GM23338 (cell line): ENCODE results near the gene NOXA1. TPM values are rescaled to one million over a fixed set of nuclear protein-coding genes. Genes with fewer than 3 reads are reported as not detected.
A peak's percentile ranks its signal among the peaks of the same experiment; 100 is the strongest.

Experiments
- ATAC-seq: fragments of 200-7000 bp; cut with Tn5 transposase; 3 replicates; pipeline ENCODE4 v1.9.1; 2020
- DNase-seq: peaks from one replicate; pipeline ENCODE4 v3.0.0-alpha.2; 2015; ENCODE audit warnings: low spot score
- H2AFZ ChIP-seq: fragments of 200-600 bp; sonication (generic); 2 replicates; pipeline ENCODE4 v1.8.0; 2016; ENCODE audit warnings: antibody characterized with exemption, mild to moderate bottlenecking, moderate library complexity
- H3F3A ChIP-seq: fragments of 200-600 bp; sonication (generic); replicated peaks from 2 replicates; pipeline ENCODE4 v1.8.0; 2017; ENCODE audit warnings: antibody characterized with exemption, mixed run types, low read depth
- H3K27ac ChIP-seq: fragments of 200-600 bp; sonication (generic); 2 replicates; pipeline ENCODE4 v1.6.1; 2016; ENCODE audit warnings: low read depth
- H3K27me3 ChIP-seq: fragments of 200-600 bp; sonication (generic); 2 replicates; pipeline ENCODE4 v1.8.0; 2016; ENCODE audit warnings: mild to moderate bottlenecking, mixed run types, moderate library complexity; ENCODE audit not compliant: insufficient read depth
- H3K36me3 ChIP-seq: fragments of 200-600 bp; sonication (generic); 2 replicates; pipeline ENCODE4 v1.8.0; 2016; ENCODE audit warnings: mild to moderate bottlenecking; ENCODE audit not compliant: insufficient read depth
- H3K4me1 ChIP-seq: fragments of 200-600 bp; sonication (generic); 2 replicates; pipeline ENCODE4 v1.8.0; 2016; ENCODE audit warnings: mild to moderate bottlenecking, moderate library complexity; ENCODE audit not compliant: insufficient read depth
- H3K4me2 ChIP-seq: fragments of 200-600 bp; sonication (generic); 2 replicates; pipeline ENCODE4 v1.7.1; 2017; ENCODE audit warnings: mixed run types
- H3K4me3 ChIP-seq: fragments of 200-600 bp; sonication (generic); 2 replicates; pipeline ENCODE4 v1.6.1; 2016; ENCODE audit warnings: mixed run types
- H3K79me2 ChIP-seq: fragments of 200-600 bp; sonication (generic); replicated peaks from 2 replicates; pipeline ENCODE4 v1.8.0; 2017; ENCODE audit warnings: mild to moderate bottlenecking; ENCODE audit not compliant: insufficient read depth
- H3K9me2 ChIP-seq: fragments of 200-600 bp; sonication (generic); 2 replicates; pipeline ENCODE4 v1.8.0; 2017; ENCODE audit not compliant: insufficient read depth
- H4K20me1 ChIP-seq: fragments of 200-600 bp; sonication (generic); replicated peaks from 2 replicates; pipeline ENCODE4 v1.8.0; 2017; ENCODE audit warnings: mild to moderate bottlenecking; ENCODE audit not compliant: insufficient read depth
- H3K27ac Mint-ChIP-seq: 2 replicates; pipeline ENCODE4 v1.8.0; 2020; ENCODE audit warnings: inconsistent platforms, mild to moderate bottlenecking, moderate library complexity, mixed read lengths
- H3K27me3 Mint-ChIP-seq: 3 replicates; pipeline ENCODE4 v1.8.0; 2022; ENCODE audit warnings: low read depth, mild to moderate bottlenecking, moderate library complexity, mixed read lengths, inconsistent platforms; ENCODE audit not compliant: insufficient read depth, poor library complexity
- H3K36me3 Mint-ChIP-seq: 3 replicates; pipeline ENCODE4 v1.8.0; 2021; ENCODE audit warnings: low read depth, mild to moderate bottlenecking, inconsistent platforms, moderate library complexity, mixed read lengths
- H3K4me1 Mint-ChIP-seq: 3 replicates; pipeline ENCODE4 v1.8.0; 2020; ENCODE audit warnings: mild to moderate bottlenecking, inconsistent platforms, mixed read lengths
- H3K4me3 Mint-ChIP-seq: 3 replicates; pipeline ENCODE4 v1.8.0; 2021; ENCODE audit warnings: moderate library complexity, mild to moderate bottlenecking, inconsistent platforms, mixed read lengths
- H3K9me3 Mint-ChIP-seq: 3 replicates; pipeline ENCODE4 v1.8.0; 2020; ENCODE audit warnings: moderate library complexity, mild to moderate bottlenecking, inconsistent platforms, mixed read lengths
- EZH2 ChIP-seq: fragments of 200-600 bp; sonication (generic); IDR thresholded peaks from one replicate; pipeline ENCODE4 v1.8.0; 2017; ENCODE audit warnings: antibody characterized with exemption, mild to moderate bottlenecking, low read depth; ENCODE audit not compliant: unreplicated experiment
- EZH2phosphoT487 ChIP-seq: fragments of 200-600 bp; sonication (generic); IDR thresholded peaks from one replicate; pipeline ENCODE4 v1.8.1; 2018; ENCODE audit warnings: antibody characterized with exemption; ENCODE audit not compliant: unreplicated experiment
- JUNB ChIP-seq: IDR thresholded peaks from one replicate; pipeline ENCODE4 v1.6.1; 2016; ENCODE audit warnings: antibody characterized with exemption; ENCODE audit not compliant: unreplicated experiment
- NANOG ChIP-seq: IDR thresholded peaks from 2 replicates; pipeline ENCODE4 v1.6.1; 2016; ENCODE audit warnings: antibody characterized with exemption, borderline replicate concordance
- POLR2AphosphoS5 ChIP-seq: IDR thresholded peaks from 2 replicates; pipeline ENCODE4 v1.6.1; 2016; ENCODE audit warnings: antibody characterized with exemption, low read depth
- STAT1 ChIP-seq: IDR thresholded peaks from one replicate; pipeline ENCODE4 v1.6.1; 2016; ENCODE audit warnings: antibody characterized with exemption; ENCODE audit not compliant: unreplicated experiment
- ZNF114 ChIP-seq: fragments of 250-450 bp; sonication (Bioruptor Pico); IDR thresholded peaks from 2 replicates; pipeline ENCODE4 v1.5.0; 2020; ENCODE audit warnings: mild to moderate bottlenecking, moderate library complexity
- polyA plus RNA-seq: library from polyadenylated mRNA; unstranded; fragments of >200 nt; fragmentation: Nextera tagmentation; extraction: Ambion mirVana; gene quantifications from 2 replicates; pipeline ENCODE4 v1.2.1, GENCODE V29; 2016
- total RNA-seq: library from RNA; depleted of rRNA; stranded (reverse); fragments of >200 nt; shearing (Covaris generic); gene quantifications from 2 replicates; pipeline ENCODE4 v1.2.3, GENCODE V29; 2014
- TF ChIP-seq, protein P1 (sequence below): IDR thresholded peaks from 2 replicates; pipeline ENCODE4 v1.6.1; 2016; ENCODE audit warnings: antibody characterized with exemption
- TF ChIP-seq, protein P2 (sequence below): IDR thresholded peaks from one replicate; pipeline ENCODE4 v1.6.1; 2018; ENCODE audit warnings: antibody characterized with exemption; ENCODE audit not compliant: unreplicated experiment

NOXA1 gene
- total and polyA plus RNA-seq, 2 experiments from 2014 or later = 0.59 to 0.68 TPM

DNA sequence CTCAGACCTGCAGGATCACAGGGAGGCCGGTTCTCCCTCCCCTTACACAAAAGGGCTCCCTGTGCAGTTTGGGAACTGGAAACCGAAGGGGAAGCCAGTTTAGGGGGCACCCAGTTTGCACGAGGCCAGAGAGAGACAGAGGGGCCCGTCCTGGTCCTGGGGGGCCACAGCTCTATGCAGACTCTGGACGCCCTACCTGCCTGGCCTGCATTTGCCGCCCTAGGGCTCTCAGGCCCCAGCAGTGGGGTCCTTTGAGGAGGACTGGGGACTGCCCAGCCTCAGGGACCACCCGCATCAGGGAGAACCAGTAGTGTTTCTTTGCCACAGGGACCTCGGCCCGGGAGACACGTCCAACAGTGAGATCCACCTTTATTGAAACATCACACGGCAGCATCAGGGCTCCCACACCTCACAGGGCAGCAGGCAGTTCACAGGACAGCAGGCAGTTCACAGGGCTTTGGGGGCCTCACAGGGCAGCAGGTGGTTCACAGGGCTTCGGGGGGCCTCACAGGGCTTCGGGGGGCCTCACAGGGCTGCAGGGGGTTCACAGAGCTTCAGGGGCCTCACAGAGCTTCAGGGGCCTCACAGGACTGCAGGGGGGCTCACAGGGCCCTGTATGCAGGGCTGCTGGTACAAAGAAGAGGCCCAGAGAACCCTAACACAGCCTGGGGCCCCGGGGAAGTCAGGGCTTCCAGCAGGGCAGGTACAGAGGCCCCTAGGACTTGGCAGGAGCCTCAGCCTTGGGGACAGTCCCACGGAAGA, 36.6 kb downstream of the NOXA1 start:
- Histone ChIP-seq H3K27ac (no peak overlapping the region), H3K4me3 (peak overlapping the region; percentile 71; the same call in 1 of the 2 replicates), H3K4me1 (peaks cover 2% of the 10 kb centered on the region; the same call in 1 of the 2 replicates), H3K36me3 (no peaks in the 10 kb centered on the region), H4K20me1 (no peaks in the 10 kb centered on the region; the same call in 1 of the 2 replicates), H2AFZ (peak overlapping the region; percentile 99), H3K27me3 (no peaks in the 10 kb centered on the region), H3K9me2 (no peaks in the 10 kb centered on the region), H3F3A (0 out of 2 replicates have a peak, but pooled peaks cover 2% of the 10 kb centered on the region), H3K79me2 (no peaks in the 10 kb centered on the region), H3K4me2 (no peak overlapping the region)
- peaks cover 3% of the 10 kb centered on the region; the same call in 1 of the 3 replicates for H3K36me3 Mint-ChIP-seq
- DNase-seq (no peak), ATAC-seq (no peak)
- no peaks in the 10 kb centered on the region for H3K9me3 Mint-ChIP-seq
- H3K27ac Mint-ChIP-seq = no peak overlapping the region
- TF ChIP-seq, protein P1, sequence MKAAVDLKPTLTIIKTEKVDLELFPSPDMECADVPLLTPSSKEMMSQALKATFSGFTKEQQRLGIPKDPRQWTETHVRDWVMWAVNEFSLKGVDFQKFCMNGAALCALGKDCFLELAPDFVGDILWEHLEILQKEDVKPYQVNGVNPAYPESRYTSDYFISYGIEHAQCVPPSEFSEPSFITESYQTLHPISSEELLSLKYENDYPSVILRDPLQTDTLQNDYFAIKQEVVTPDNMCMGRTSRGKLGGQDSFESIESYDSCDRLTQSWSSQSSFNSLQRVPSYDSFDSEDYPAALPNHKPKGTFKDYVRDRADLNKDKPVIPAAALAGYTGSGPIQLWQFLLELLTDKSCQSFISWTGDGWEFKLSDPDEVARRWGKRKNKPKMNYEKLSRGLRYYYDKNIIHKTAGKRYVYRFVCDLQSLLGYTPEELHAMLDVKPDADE = no peak
- TF ChIP-seq NANOG (no peak), STAT1 (no peak), POLR2AphosphoS5 (no peak), JUNB (no peak), EZH2 (no peak), ZNF114 (no peak), EZH2phosphoT487 (no peak)
- TF ChIP-seq, protein P2, sequence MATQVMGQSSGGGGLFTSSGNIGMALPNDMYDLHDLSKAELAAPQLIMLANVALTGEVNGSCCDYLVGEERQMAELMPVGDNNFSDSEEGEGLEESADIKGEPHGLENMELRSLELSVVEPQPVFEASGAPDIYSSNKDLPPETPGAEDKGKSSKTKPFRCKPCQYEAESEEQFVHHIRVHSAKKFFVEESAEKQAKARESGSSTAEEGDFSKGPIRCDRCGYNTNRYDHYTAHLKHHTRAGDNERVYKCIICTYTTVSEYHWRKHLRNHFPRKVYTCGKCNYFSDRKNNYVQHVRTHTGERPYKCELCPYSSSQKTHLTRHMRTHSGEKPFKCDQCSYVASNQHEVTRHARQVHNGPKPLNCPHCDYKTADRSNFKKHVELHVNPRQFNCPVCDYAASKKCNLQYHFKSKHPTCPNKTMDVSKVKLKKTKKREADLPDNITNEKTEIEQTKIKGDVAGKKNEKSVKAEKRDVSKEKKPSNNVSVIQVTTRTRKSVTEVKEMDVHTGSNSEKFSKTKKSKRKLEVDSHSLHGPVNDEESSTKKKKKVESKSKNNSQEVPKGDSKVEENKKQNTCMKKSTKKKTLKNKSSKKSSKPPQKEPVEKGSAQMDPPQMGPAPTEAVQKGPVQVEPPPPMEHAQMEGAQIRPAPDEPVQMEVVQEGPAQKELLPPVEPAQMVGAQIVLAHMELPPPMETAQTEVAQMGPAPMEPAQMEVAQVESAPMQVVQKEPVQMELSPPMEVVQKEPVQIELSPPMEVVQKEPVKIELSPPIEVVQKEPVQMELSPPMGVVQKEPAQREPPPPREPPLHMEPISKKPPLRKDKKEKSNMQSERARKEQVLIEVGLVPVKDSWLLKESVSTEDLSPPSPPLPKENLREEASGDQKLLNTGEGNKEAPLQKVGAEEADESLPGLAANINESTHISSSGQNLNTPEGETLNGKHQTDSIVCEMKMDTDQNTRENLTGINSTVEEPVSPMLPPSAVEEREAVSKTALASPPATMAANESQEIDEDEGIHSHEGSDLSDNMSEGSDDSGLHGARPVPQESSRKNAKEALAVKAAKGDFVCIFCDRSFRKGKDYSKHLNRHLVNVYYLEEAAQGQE = no peak
- H3K4me1 Mint-ChIP-seq = peaks cover 3% of the 10 kb centered on the region; the same call in 2 of the 3 replicates
- H3K27me3 Mint-ChIP-seq = peaks cover 6% of the 10 kb centered on the region
- H3K4me3 Mint-ChIP-seq = peak overlapping the region; percentile 46; the same call in 2 of the 3 replicates
